Measurements from ENCODE around the gene MLX.

The MLX gene, protein sequence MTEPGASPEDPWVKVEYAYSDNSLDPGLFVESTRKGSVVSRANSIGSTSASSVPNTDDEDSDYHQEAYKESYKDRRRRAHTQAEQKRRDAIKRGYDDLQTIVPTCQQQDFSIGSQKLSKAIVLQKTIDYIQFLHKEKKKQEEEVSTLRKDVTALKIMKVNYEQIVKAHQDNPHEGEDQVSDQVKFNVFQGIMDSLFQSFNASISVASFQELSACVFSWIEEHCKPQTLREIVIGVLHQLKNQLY

DNA sequence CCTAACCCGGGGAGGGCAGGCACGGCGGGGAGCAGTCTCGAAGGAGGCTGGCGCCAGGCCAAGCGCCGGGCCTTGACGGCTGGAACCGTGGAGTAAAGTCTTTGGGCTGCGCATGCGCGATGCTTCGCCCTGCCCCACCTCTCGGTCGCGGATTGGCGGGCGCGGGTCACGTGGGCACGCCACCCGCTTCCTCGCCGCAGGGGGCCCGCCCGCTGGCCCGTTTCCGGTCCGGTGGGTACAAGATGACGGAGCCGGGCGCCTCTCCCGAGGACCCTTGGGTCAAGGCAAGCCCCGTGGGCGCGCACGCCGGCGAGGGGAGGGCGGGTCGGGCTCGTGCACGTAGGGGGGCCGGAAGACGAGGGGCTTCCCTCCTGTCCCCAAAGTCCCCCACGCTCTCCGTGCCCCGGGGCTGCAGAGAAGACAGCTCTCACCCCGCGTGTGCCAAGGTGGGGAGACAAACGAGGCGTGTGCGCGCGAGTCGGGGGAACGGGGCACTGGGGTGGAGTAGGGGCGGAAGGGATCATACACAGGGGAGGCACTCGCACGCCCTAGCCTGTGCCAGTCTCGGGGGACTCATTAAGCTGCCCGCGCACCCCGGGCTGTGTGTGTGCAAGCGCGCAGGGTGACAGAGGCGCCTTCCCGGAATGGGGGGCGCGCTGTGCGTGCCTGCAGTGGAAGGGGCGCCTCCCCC is at the start of gene MLX:
Gene MLX (plus strand): TSS at position 218 of the 691 bp plus-strand sequence. CDS start 25 bp downstream, at position 243.
- DNase-seq, result peak; percentile 67

DNA sequence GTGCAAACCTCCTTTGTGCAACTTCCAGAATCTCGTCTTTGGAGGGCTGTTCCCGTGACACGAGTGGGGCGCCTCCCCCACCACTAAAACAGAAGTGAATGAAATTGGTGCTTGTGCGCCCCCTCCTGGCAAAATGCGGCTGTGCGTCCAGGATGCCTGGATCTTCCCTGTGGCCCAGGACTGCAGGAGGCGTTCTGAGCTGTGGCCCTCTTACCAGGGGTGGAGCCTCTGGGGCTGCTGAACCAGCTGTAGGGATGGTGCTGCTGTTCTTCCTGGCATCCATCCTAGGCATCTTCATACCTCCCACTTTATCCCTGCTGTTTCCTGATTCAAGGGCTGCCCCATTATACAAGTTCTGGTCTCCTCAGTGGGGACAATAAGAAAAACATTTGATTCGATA is 49.4 kb upstream of the MLX start:
- DNase-seq, result no peak

DNA sequence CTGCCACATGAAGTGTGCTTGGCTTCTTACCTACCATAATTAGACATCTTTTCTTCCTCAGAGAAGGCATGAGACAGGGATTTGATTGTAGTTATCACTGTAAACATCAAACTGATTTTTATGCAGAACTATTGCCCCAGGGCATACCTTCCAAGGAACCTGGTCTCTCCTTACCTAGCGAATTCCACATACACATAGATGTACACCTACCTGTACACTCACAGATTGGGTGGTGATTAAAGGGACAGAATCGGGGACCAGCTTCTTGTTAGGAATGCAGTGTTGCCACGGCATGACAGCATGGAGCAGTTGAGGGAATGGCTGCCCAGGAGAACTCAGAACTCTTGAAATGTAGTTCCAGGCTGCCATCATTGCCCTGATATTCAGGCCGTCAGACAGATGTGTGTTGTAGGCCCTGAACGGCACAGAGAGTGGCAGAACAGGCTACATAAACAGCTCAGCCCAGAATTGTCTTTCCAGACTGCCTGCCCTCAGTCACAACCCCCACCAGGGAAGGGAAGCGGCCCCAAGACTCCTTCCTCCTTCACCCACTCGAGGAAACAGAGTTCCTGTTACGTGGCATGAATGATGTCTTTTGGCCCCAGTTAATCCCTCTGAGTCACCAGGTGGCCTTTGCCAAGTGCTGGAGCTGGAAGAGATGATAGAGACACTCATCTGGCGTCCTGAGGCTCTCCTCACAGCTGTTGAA is 48.7 kb upstream of the MLX start:
- DNase-seq, result no peak

DNA sequence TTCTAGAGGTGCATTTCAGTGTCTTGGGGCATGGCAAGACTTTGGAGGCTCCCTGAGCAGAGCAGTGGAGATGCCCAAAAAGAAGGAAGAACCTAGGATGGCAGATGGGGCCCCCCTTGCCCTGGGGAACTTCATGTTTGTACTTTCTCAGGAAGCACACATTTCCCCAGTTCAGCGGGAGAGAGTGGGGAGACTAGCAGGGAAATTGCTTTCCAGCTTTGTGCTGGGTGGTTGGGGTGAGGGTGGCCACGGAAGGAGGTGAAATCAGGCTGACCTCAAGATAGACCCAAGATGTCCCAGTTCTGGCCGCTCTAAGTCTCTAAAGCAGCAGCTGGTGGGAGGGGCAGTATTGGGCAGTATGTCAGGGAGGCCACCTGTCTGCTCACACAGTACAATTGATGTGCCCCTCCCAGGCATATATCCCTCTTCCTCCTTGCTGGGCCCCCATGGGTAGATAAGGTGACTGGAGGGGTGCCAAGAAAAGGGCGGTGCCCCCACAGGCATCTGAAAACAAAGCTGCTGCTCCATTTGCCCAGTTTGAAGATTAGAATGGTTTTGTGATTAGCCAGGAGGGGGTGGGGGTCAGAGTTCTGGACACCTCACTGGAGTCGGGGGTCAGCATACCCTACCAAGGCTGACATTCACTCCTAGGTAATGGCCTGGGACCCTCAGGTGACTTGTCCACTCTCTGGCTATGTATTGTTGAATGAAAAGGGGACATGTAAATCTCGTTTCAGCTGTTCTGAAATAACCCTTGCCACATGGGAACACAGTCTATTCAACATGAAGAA is 48.0 kb upstream of the MLX start:
- DNase-seq, result no peak

DNA sequence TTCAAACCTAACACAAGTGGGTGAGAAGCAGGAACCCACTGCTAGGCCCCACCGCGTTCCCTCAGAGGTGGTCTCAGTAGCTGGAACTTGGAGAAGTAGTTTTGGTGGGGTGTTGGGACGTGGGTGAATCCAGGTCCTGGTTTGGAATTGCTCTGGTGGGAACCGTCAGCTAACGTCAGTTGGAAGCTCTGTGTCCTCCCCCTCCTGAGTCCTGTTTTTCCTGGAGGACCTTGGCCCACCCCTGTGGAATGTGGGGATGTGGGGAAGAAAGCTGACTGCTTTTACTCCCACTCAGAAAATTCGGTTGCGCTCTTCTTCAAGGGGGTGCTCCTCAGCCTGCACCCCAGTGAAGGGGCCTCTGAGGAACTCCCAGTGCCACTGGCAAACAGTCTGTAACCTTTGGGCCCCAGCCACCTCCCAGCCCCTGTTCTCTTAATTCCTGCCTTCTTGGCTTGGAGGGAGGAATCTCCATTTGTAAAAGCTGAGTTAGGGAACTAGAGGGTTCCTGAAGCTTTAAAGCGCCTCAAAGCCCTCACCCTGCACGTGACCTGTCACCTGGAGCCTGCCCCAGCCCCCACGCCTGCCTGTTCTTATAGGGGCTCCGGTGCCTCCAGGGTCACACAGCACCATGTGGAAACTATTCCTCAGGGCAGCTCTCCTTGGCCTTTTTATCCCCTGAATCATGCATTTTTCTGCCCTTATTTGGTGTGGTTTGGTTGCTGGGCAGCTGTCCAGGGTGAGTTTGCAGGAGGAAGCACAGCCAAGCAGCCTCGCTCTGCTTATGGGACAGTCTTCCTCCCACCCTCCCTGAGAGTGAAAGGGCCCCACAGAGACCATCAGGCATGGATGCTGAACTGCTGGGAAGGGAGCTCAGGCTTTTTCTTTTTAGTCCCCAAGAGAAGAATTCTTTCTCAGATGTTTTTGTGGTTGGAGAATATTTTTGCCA is 47.1 kb upstream of the MLX start:
- DNase-seq, result no peak

DNA sequence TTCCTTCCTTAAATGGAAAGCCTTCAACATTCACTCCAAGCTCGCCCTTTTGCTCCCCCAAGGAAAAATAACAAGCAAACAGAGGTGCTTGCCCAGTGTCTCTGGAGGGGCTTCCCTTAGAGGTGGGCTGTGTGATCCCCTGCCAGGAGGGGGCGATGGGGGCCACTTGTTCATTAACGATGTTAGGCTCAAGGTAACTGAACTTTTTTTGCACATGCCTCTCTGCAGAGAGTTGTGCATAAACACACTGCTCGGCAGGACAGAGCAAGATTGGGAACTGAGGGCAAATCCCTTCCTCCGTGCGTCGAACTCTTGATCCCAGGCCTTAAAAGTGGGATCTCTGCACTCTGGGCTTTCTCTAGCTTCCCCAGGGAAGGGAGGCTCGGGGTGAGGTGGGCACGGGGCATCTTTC is 46.4 kb upstream of the MLX start:
- no peak for DNase-seq

DNA sequence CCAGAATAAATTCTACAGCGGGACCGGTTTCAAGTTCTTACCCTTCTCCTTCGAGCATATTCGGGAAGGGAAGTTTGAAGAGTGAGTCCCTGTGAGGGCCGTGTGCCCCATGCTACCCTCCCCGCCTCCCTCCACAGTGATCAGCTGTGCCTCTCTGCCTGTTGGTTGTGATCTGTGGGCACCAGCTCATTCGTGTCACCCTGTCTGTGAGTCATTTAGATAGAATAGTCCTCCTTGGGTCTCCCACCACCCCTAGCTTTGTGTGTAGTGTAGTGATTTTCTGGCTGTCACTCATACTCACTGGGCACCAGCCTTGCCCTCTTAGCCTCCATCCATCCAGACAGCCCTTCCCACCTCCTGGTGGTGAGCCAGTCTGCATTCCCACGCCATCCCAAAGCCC is 45.9 kb upstream of the MLX start:
- no peak for DNase-seq

DNA sequence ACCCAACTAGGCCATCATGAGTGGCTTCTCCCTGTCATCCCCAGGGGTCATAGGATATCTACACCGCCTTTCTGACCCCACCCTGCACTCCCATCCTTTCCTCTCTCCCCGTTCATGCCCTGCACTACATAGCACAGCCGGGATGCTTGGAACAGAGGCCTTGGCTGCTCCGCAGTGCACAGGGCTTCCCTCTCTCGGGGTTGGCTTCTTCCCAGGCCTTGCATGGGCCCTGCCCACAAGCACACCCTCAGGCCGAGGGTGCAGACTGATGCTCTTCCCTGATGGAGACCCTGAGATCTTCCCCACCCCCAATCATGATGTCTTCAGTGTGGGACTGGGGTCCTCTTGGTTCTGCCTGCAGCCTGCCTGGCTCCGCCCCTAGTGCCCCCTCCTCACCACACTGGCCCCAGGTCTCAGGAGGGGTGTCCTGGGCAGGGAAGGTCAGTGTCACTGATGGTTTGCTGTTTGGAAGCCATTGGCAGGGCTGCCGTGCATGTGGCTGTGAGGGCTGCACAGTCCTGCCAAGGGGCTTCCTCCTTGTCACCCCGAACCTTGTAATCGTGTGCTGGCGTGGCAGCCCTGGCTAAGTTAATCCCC is 45.1 kb upstream of the MLX start:
- DNase-seq, result no peak

DNA sequence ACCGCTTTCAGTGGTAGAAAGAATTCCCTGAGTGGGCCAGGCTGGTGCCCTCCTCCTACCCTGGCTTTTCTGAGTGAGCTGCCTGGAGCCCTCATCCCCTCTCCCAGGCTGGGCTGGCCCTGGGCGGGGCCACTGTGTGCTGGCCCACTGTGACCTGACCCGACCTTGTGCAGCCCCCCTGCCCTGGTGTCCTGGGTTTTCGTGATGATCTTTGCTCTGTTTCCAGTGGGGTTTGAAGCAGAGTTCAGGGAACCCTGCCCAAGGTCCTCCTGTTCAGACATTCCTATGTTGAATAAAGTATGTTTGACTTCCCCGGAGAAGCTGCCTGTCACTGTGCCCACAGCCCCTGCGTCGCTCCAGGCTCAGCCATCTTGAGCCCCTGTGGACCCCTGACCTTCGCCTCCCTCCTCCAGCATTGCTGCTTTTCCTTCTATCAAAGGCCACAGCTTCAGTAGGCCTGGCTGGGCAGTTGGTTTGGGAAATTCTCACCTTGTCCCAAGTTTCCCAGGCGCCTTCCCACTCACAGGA is 44.6 kb upstream of the MLX start:
- DNase-seq, result no peak

DNA sequence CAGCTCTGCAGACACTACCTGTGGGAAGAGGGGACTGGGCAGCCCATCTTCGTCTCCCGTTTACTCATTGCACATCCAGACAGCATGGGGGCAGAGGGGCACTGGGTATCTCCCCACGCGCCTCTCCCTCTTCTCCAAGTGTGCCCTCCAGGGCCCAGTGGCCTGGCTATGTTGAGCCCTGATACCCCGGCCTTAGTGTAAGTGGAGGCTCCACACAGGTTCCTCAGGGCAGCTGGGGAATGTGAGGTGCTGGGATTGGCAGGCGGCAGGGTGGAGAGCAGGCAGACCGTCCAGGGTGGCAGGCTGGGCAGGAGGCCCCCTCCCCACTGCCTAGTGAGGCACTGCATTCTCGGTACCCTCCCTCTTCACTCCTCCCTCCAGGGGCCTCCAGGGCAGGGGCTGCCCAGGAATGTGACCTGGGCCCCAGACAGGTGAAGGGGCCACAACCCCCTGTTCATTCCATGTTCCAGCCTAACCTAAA is 44.1 kb upstream of the MLX start:
- DNase-seq, result no peak

DNA sequence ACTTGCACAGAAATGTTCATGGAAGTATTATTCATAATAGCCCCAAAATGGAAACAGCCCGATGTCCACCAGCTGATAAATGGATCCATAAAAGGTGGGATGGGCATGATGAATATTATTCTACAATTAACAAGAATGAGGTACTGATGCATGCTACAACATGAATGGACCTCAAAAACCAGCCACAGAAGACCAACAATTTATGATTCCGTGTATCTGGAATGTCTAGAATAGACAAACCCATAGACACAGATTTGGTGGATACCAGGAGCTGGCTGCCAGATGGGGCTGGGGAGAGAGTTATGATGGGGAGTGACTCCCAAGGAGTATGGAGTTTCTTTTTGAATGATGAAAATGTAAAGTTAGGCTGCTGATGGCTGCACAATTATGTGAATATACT is 41.7 kb upstream of the MLX start:
- DNase-seq, result no peak

DNA sequence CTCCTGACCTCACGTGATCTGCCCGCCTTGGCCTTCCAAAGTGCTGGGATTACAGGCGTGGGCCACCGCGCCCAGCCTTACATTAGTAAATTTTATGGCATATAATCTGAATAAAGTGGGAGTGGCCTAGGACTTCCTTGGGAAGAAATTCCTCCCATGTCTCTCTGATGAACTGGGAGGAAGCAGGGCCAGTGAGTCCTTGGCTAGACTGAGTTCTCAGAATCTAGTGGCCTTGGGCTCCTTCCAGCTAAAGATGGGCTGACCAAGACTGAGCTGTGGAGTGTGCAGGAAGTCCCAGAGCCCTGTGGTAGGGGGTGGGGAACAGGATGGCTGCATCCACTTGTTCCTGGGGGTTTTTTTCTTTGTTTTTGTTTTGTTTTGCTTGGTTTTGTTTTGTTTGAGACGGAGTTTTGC is 40.9 kb upstream of the MLX start:
- DNase-seq, result no peak

DNA sequence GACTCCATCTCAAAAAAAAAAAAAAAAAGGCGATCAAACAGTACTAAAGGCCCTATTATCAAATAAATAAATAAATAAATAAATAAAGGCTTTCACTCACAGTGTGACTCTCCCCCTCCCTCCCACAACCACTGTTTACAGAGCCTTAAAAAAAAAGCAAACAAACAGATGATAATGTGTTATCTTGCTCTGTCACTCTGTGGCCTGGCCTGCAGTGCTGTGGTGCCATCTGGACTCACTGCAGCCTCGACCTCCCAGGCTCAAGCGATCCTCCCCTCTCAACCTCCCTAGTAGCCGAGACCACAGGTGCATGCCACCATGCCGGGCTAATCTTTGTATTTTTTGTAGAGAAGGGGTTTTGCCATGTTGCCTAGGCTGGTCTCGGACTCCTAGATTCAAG is 39.0 kb upstream of the MLX start:
- DNase-seq, result no peak

DNA sequence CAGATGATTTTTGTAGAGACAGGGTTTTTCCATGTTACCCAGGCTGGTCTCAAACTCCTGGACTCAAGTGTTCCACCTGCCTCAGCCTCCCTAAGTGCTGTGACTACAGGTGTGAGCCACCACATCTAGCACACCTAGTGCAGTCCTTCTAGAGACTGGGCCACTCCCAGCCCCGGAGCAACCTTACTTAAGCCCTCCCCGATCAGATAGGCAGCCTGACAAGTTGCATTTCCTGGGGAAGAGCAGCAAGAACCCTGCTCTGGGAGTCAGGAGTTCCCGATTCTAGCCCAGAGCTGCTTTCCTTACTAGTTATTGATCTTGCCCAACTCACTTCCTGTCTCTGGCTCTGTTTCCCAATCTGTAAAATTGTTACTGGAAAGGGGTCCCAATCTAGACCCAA is 37.8 kb upstream of the MLX start:
- DNase-seq, result no peak

DNA sequence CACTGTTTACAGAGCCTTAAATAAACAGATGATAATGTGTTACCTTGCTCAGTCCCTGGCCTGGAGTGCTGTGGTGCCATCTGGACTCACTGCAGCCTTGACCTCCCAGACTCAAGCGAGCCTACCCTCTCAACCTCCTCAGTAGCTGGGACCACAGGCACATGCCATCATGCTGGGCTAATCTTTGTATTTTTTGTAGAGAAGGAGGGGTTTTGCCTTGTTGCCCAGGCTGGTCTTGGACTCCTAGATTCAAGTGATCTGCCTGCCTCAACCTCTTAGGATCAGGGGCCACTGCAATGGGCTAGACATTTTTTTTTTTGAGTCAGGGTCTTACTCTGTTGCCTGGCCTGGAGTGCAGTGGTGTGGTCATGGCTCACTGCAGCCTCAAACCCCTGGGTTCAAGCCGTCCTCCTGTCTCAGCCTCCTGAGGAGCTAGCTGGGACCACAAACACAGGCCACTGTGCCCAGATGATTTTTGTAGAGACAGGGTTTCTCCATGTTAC is 35.9 kb upstream of the MLX start:
- DNase-seq, result no peak

DNA sequence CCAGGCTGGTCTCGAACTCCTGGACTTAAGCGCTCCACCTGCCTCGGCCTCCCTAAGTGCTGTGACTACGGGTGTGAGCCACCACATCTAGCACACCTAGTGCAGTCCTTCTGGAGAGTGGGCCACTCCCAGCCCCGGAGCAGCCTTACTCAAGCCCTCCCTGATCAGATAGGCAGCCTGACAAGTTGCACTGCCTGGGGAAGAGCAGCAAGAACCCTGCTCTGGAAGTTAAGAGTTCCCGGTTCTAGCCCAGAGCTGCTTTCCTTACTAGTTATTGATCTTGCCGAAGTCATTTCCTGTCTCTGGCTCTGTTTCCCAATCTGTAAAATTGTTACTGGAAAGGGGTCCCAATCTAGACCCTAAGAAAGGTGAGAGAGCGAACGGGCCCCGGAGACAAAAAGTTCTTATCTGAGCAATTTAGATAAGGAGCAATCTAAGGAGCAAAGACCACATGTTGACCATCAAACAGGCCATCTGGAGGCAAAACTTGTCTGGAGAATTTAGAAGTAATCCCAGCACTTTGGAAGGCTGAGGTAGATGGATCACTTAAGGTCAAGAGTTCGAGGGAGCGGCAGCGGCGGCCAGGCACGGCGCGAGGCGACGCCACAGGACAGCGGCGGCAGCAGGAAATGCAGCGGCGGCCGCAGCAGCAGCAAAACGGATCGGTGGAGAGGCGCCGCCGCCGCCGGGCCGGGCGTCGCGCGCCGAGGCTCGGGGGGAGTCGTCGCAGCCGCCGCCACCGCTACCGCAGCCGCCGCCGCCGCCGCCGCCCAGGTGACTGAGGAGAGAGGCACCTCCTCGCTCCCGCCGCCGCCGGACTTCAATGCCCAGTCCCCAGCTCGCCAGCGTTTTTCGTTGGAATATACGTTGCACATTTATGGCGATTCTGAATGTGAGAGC is 35.2 kb upstream of the MLX start:
- no peak for DNase-seq

DNA sequence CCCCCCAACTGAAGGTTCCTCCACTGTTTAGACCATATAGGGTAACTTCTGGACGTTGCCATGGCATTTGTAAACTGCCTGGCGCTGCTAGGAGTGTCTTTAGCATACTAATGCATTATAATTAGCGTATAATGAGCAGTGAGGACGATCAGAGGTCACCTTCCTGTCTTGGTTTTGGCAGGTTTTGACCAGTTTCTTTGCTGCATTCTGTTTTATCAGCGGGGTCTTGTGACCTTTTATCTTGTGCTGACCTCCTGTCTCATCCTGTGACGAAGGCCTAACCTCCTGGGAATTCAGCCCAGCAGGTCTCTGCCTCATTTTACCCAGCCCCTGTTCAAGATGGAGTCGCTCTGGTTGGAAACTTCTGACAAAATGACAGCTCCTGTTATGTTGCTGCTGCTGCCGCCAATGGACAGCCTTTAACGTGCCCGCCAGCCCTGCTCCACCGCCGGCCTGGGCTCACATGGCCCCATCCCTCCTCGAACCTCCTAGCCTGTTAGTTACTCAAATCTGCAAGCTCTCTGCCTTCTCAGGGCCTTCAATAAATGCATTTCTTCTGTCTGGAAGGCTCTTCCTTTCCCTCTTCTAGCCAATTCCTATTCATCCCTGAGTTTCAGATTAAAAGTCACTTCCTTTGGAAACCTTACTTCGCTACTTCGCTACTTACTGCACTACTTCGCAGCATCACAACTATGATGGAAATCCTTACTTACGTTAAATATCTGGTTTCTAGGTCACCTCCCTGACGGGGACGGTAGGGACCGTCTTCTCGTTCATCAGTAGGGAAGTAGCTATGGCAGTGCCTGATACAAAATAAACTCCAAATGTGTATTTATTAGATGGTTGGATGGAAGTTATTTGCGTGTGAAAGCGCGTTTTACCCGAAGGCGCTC is 31.5 kb upstream of the MLX start:
- no peak for DNase-seq

DNA sequence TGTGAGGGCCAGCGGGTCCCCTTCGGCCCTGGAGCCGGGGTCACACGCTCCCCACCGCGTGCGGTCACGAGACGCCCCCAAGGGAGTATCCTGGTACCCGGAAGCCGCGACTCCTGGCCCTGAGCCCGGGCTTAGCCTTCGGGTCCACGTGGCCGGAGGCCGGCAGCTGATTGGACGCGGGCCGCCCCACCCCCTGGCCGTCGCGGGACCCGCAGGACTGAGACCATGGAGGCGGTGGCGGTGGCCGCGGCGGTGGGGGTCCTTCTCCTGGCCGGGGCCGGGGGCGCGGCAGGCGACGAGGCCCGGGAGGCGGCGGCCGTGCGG is 30.9 kb upstream of the MLX start, which contains the start of gene NAGLU:
Gene NAGLU (plus strand): TSS at position 194 of the 324 bp plus-strand sequence. CDS start 32 bp downstream, at position 226.
- DNase-seq, result peak; percentile 41

Data from NCI-H2029 treated with DMSO at 0.1 percent for 48 hours (cell line).